Dermis blood vessel endothelial cell (primary cell): ENCODE data around the gene RPL13A. TPM values are rescaled to one million over a fixed set of nuclear protein-coding genes. Genes with fewer than 3 reads are reported as not detected.
A peak's percentile ranks its signal among the peaks of the same experiment; 100 is the strongest.
"Not testable (repeated sequence)": the region's sequence is repeated elsewhere in the genome, so short reads cannot be mapped to it uniquely, and the experiment has no call there.

Experiments
- DNase-seq: peaks from one replicate; pipeline ENCODE4 v3.0.0; 2010
- total RNA-seq: library from RNA; depleted of rRNA; stranded (reverse); fragments of >200 nt; gene quantifications from 2 replicates; pipeline ENCODE4 v1.2.3, GENCODE V29; 2014

Gene RPL13A
- total RNA-seq, 1 donor from 2014 or later = 3,504 TPM

GRCh38 chr19:49456326-49456725 lies 31.1 kb upstream of the RPL13A start:
- no peak for DNase-seq

GRCh38 chr19:49458567-49458903 lies 28.9 kb upstream of the RPL13A start:
- DNase-seq = no peak

- DNase-seq = no peak
These were observed 28.0 kb upstream of the RPL13A start for GRCh38 chr19:49459388-49459787.

GRCh38 chr19:49461130-49461529 lies 26.3 kb upstream of the RPL13A start:
- not testable (repeated sequence) for DNase-seq

- no peak for DNase-seq
These were observed 25.8 kb upstream of the RPL13A start for GRCh38 chr19:49461656-49462055.

GRCh38 chr19:49462492-49462891 lies 24.9 kb upstream of the RPL13A start:
- no peak for DNase-seq

GRCh38 chr19:49463960-49464740 lies 23.3 kb upstream of the RPL13A start:
- no peak for DNase-seq

GRCh38 chr19:49465371-49465770 lies 22.0 kb upstream of the RPL13A start:
- no peak for DNase-seq

GRCh38 chr19:49468199-49468598 lies 19.2 kb upstream of the RPL13A start:
- no peak for DNase-seq

- no peak for DNase-seq
These were observed 18.5 kb upstream of the RPL13A start for GRCh38 chr19:49468746-49469447.

- DNase-seq = no peak
These were observed 17.4 kb upstream of the RPL13A start for GRCh38 chr19:49469828-49470614.

GRCh38 chr19:49470615-49470978 lies 16.8 kb upstream of the RPL13A start:
- no peak for DNase-seq

- DNase-seq = no peak
These were observed 14.5 kb upstream of the RPL13A start for GRCh38 chr19:49472936-49473335.

- DNase-seq = not testable (repeated sequence)
These were observed 13.9 kb upstream of the RPL13A start for GRCh38 chr19:49473501-49473867.

- peak; percentile 80 for DNase-seq
These were observed 13.4 kb upstream of the RPL13A start, which contains the start of gene FLT3LG for GRCh38 chr19:49473868-49474541. TSS of gene FLT3LG (plus strand) at chr19:49474215. CDS start at chr19:49474640, 425 bp downstream.

- DNase-seq = no peak
These were observed 12.9 kb upstream of the RPL13A start for GRCh38 chr19:49474542-49474924.

GRCh38 chr19:49475191-49475917 lies 12.1 kb upstream of the RPL13A start:
- DNase-seq = no peak

GRCh38 chr19:49475995-49476880 lies 11.2 kb upstream of the RPL13A start:
- DNase-seq = peak; percentile 68

GRCh38 chr19:49479975-49480628 lies 7.3 kb upstream of the RPL13A start:
- no peak for DNase-seq

GRCh38 chr19:49481020-49481683 lies 6.3 kb upstream of the RPL13A start:
- DNase-seq = no peak
